ENCODE data around the gene GDPD5.

GRCh38 chr11:75505916-75506692 lies 19.6 kb downstream of the GDPD5 start:
- TF ChIP-seq CTCF (IDR thresholded peaks at IDR 0.05) (no peak), POLR2A (IDR thresholded peaks at IDR 0.05) (no peak)

Data from ovary (tissue), 3 donors.